Activated CD4-positive, alpha-beta T cell treated with anti-CD3 and anti-CD28 coated beads, Interleukin-2, amount 50 U/mL, for 24 hours (primary cell): ENCODE data around the gene SHISA6.

Experiments
- DNase-seq, 2 donors: peaks; one replicate each; pipeline ENCODE4 v3.0.0-alpha.2; 2020; ENCODE audit warnings: low read depth in 1 of 2, low spot score in 1 of 2

Gene SHISA6

GRCh38 chr17:11342138-11342537 lies 101.1 kb downstream of the SHISA6 start:
- DNase-seq, result no peak

DNA sequence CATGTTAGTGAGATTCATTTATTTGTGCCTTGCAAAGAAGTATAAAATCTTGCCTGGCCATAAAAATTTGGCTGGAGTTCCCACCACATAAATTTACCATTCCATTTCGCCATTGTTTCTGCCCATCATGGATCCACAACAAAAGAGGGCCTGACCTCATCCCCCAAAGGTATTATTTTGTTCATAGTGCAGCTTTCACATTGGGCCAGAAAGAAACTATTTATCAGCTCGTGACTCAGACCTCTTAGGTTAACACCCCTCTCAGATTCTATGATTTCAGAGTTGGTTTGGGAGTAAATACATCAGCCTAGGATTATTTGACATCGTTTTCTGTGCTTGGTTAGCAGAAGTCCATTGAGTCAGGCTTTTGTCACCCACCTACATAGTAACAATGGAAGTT lies 108.1 kb downstream of the SHISA6 start:
- DNase-seq, result no peak

DNA sequence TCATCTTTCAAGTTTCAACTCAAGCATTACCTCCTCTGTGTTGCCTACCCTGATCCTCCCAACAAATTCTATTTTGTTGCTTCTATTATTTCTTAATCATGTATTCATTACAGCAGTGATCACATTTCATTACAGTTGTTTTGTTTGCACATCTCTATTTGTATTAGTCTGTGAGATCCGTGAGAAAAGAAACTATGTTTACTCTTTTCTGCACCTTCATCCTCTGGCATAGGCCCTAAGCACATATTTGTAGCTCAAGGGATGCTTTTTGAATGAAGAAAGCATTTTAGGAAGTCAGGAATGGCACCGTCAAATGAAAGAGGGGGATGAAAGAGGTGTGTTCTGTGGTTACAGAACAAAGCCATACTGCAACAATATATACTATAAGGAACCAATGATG lies 110.5 kb downstream of the SHISA6 start:
- no peak for DNase-seq

DNA sequence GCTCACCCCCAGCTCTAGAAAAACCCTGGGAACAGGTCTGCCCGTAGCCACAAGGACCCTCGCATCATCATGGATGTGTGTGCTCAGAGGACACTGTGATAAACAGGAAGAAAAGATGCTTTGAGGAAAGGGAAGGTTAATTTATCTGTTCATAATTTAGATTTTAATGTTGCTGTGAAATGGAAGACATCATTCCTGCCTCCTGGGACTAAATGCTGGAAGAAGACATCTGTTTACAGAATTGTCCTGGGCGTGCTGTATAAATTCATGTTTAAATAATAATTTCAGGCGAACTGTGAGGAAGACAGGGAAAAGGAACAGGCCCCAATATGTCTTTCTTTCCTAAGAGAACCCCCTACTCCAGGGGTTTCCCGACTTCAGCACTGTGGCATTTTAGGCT lies 112.6 kb downstream of the SHISA6 start:
- DNase-seq, result no peak

GRCh38 chr17:11356371-11356770 lies 115.4 kb downstream of the SHISA6 start:
- no peak for DNase-seq

DNA sequence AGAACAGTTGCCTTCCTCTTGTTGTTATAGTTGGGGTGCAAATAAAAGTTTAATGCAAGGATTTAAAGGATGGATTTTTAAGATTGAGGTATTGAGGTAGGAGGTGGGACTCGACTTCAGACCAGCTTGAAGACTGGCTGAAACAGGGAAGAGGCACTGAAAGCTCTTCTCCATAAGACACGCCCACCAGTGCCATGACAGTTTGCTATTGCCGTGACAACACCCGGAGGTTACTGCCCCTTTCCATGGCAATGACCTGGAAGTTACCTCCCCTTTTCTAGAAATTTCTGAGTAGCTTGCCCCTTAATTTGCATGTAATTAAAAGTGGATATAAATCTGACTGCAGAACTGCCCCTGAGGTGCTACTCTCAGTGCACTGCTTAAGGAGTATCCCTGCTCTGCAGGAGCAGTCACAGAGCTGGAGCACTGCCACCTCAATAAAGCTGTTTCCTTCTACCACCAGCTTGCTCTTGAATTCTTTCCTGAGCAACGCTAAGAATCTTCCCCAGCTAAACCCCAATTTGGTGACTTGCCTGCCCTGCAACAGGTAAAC lies 122.6 kb downstream of the SHISA6 start:
- no peak for DNase-seq

DNA sequence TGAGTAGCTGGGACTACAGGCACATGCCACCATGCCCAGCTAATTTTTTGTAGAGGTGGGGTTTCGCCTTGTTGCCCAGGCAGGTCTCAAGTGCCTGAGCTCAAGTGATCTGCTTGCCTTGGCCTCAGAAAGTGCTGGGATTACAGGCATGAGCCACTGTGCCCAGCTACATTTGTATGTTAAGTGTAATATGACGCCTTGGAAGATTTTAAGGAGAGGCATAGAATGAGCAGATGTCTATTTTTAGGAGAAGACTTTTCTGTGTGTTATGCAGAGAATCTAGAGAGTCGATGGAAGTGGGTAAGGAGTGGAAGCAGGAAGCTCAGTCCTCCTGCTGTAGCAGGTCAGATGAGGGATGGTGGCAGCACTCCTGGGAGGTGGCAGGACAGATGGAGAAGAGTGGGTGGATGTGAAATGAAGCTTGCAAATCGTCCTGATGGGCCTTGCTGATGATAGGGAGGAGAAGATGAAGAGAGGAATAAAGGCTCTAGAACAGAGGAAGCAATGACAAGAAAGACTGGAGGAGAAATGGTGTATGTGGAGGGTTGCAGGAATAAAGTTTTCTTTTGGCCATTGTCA lies 125.3 kb downstream of the SHISA6 start:
- DNase-seq, result no peak

DNA sequence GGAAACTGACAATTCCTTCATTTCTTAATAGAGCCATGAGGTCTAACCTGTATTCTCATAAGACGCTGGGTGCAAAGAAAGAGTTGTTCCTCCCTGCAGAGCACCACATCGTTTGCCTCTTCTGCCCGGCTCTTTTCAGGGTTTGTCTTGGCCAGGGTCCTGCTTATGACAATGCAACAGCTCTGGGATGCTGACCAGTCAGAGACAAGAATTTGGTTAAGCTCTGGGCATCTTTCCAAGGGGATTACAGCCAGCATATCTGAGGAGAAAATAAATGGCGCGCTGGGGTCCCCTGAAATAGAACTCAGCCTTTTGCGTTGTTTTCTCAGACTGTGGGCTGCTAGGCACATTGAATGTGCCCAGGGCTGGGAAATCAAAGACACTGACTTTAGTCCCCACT lies 128.6 kb downstream of the SHISA6 start:
- DNase-seq, result no peak

DNA sequence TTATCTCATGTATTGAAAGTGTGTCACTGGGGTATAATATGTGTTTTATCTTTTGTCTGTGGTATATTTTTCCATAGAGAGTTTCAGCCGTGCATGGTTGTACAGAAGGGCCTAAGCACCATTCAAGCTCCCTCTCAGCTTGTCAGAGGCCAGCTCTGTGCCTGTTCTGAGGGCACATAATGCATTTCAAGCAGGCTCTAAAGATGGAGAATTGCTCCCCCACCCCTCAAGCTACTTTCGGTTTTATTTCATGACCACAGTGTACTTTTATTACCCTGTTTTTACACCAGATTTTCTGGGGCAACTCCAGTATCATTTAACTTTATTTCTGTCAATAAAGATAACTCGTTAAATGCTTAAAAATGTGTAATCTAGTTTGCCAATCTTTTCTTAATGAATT lies 131.7 kb downstream of the SHISA6 start:
- no peak for DNase-seq

- no peak for DNase-seq
These were observed 137.5 kb downstream of the SHISA6 start for GRCh38 chr17:11378506-11378905.

- no peak for DNase-seq
These were observed 139.7 kb downstream of the SHISA6 start for GRCh38 chr17:11380761-11381160.

- DNase-seq, result no peak
These were observed 142.1 kb downstream of the SHISA6 start for GRCh38 chr17:11383157-11383556.

DNA sequence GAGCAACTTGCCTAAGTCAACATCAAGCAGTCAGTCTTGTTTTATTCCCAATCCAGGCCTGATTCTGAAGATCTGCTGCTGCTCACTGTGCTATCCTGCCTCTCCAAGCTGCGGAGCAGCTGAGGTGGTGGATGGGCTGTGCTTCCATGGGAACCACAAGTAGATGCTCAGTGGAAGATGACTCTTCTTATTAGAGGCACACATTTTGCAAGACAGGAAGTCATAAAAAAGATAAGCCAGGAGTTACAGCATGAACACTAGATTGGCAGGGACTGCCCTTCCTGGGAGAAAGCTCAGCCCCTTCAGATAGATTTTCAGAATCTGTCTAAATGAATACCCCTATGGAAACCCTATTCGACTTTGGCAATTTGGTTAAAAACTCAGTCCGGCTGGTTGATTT lies 143.1 kb downstream of the SHISA6 start:
- DNase-seq, result no peak

DNA sequence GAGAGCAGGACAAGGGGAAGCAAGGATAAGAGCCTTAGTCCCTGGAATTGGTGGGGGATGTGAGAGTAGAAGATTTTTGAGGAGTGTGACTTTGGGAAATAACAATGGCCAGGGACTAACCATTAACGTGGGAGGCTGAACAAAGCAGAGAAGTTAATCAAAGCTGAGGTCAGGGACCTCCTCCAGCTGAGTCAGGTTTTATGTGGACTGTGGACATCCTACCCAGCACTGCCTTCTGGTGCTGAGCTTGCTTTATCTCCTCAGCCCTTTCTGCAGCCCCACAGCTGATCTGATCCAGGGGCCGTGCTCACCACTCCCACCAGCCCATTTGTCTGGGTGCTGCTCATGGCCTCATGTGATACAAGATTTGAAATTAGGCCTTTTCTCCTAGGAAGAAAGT lies 146.6 kb downstream of the SHISA6 start:
- no peak for DNase-seq

DNA sequence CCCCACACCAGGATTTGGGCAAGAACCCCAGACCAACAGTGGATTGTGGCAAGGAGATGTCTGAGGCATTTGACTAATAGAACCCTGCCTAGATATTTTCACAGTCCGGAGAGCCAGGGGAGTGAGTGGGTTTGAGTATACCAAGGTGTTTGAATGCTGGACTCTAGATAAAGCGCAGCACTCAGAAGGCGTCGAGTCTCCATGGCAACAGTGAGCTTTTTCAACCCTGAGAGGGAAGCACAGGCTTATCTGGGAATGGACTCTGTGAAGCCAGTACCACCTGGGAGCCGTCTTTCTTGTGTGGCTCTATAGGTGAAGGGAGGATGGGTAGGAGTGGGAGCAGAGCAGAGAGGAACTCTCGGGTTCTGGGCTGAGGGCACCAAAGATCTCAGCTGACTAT lies 147.0 kb downstream of the SHISA6 start:
- DNase-seq, result no peak

- no peak for DNase-seq
These were observed 148.6 kb downstream of the SHISA6 start for GRCh38 chr17:11389583-11389982.

DNA sequence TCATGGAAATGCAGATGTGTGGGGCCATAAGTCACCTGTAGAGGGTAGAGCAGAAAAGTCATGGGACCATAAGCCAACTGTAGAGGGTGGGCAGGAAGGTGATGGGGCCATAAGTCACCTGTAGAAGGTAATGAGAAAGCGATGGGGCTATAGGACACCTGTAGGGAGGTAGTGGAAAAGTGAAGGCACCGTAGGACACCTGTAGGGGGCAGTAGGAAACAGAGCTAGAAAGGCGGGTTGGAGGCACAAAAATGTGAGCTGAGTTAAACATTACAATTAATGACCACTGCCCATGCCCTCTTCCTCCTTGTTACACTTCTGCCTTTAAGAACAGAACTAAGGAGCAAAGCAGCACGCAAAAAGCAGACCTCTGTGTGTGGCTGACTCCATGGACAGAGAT lies 150.1 kb downstream of the SHISA6 start:
- no peak for DNase-seq

GRCh38 chr17:11404431-11405276 lies 163.6 kb downstream of the SHISA6 start:
- DNase-seq, result no peak

DNA sequence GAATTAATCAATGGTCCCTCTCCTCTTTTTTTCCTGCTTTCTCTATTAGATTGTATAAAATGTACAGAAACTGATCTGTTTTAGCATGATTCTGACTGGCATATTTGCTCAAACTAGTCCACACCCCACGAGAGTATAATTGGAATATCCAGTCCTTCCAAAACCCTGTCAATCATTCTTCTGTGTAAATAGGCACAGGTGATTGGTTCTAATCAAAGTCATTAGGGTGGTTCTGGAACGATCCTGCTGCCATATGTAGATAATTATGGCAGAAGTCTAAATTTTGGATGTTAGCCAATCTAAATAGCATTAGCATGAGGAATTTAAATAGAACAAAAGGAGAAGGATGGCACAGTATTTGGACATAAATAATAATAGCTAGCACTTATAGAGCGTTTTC lies 165.7 kb downstream of the SHISA6 start:
- no peak for DNase-seq

- DNase-seq, result no peak
These were observed 171.6 kb downstream of the SHISA6 start for GRCh38 chr17:11412654-11413053.

DNA sequence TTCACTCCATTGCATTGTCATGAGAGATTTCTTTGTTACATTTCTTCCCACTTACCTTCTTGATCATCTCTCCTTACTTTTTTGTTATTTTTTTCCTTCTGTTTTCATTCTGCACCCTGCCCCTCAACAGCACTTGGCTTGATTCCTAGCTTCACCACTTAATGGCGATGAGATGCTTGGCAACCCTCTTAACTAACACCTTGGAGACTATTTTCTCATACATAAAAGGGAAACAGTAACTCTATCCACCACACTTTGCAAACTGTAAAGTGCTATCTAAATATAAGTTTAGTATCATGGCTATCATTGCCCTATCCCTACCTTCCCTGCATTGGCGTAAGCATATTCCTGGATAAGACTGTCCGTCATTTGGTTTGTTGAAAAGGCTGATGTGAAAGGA lies 177.3 kb downstream of the SHISA6 start:
- no peak for DNase-seq

GRCh38 chr17:11430751-11431150 lies 189.7 kb downstream of the SHISA6 start:
- DNase-seq, result no peak

- DNase-seq, result no peak
These were observed 197.7 kb downstream of the SHISA6 start for GRCh38 chr17:11438673-11439072.
